ENCODE measurements around the gene PLA2G4B.
A peak's percentile ranks its signal among the peaks of the same experiment; 100 is the strongest.

The PLA2G4B gene

DNA sequence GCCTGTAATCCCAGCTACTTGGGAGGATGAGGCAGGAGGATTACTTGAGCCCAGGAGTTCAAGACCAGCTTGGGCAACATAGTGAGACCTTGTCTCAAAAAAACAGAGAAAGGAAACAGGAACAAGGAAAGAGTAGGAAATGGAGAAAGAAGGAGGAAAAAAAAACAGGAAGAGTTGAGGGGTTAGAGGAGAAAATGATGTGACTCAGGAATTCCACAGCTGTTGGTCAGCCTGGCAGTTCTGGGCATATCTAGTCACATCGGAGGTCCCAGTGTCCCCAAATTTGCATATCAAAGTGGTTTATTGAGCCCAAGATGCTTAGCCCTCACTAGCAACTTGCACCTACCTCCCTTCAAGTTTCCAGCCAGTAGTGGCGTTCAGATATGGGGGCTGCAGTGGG lies 29.5 kb upstream of the PLA2G4B start:
- no peak for DNase-seq

GRCh38 chr15:41809526-41810220 lies 29.0 kb upstream of the PLA2G4B start:
- no peak for DNase-seq

DNA sequence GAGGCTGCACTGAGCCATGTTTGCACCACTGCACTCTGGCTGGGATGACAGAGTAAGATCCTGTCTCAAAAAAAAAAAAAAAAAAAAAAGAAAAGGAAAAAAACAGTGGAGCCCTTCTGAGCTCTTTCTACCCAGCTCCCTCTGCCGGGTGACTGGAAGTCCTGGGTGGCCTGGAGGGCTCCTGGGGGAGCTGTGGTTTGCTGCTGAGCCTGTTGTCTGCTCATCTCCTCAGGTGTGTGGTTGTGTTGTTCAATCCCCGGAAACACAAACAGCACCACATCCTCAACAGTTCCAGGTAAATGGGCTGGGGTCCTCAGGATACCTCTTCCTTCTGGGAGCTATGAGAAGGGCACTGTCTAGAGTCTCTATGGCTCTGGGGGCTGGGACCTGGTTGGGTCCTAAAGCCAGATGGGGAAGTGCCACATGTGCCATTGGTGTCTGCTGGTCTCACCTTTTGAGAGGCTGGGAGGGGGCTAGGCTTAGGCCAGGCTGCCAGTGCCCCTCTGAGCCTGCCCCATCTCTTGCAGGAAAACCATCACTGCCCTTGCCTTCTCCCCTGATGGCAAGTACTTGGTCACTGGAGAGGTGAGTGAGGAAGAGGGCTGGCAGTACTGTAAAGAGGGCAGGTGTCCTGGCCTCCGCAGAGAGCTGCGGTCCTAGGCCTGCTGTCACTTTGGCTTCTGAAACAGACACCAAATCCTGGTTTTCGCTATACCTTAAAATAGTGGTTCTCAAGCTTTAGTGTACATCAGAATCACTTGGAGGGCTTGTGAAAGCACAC lies 27.8 kb upstream of the PLA2G4B start:
- no peak for DNase-seq

DNA sequence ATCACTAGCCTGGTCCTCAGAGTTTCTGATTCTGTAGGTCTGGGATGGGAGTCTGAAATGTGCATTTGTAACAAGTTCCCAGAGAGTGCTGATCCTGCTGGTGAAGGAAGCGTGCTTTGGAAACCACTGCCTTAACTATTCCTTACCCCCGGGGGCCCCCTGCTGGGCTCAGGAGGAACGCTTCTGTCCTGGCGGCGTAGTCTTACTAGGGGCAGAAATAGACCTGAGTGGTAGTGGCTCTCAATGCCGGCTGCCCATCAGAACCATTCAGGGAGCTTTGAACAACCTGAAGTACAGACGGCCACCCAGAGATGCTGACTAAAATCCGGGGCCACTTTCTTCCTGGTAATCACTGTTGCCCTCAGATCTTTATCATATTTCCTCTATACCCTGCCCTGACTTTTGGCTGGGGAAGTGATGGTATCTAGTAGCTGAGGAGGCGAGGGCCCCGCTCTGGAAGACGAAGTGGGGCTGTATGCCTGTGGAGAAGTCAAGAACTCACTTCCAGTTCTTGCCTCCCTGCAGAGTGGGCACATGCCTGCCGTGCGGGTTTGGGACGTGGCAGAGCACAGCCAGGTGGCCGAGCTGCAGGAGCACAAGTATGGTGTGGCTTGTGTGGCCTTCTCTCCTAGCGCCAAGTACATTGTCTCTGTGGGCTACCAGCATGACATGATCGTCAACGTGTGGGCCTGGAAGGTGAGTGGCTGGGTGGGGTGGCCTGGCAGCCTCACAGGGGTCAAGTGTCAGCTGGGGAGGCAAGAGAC lies 27.0 kb upstream of the PLA2G4B start:
- peak; percentile 66 for DNase-seq

DNA sequence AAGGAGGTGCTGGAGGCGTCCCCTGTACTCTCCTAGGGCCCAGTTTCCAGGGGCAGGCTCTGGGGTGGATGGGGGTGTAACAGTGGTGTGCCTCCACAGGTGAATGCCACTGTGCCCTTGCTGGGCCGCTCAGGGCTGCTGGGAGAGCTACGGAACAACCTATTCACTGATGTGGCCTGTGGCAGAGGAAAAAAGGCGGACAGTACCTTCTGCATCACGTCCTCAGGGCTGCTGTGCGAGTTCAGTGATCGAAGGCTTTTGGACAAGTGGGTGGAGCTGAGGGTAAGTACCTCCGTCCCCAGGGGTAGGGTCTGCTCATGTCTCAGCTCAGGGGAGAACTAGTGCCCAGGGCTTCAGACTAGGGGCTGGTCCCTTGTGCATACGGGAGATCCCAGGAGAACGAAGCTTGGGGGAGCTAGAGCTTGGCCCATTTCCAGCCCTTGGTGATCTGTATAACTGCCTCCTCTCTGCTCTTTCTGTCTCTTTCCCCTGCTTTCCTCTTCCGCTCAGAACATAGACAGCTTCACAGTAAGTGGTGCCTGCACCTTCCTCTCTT lies 25.7 kb upstream of the PLA2G4B start:
- DNase-seq: no peak

GRCh38 chr15:41813426-41813825 lies 25.2 kb upstream of the PLA2G4B start:
- DNase-seq: no peak

GRCh38 chr15:41814534-41814933 lies 24.1 kb upstream of the PLA2G4B start:
- no peak for DNase-seq

DNA sequence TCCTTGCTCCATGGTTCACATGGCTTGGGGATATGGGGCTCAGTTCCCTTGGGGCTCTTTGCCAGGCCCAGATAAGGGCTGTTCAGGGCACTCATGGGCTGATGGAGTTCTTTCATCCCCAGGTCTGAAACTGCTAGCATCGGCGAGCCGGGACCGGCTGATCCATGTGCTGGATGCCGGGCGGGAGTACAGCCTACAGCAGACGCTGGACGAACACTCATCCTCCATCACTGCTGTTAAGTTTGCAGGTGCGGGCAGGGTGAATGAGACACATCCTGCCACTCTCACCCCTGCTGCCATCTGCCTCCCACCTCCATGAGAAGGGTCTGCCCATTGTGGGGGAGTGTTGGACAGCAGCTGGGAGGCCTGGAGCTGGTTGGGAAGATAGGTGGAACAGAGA lies 21.9 kb upstream of the PLA2G4B start:
- DNase-seq: no peak

- no peak for DNase-seq
Observed at GRCh38 chr15:41817327-41817726, 21.3 kb upstream of the PLA2G4B start.

DNA sequence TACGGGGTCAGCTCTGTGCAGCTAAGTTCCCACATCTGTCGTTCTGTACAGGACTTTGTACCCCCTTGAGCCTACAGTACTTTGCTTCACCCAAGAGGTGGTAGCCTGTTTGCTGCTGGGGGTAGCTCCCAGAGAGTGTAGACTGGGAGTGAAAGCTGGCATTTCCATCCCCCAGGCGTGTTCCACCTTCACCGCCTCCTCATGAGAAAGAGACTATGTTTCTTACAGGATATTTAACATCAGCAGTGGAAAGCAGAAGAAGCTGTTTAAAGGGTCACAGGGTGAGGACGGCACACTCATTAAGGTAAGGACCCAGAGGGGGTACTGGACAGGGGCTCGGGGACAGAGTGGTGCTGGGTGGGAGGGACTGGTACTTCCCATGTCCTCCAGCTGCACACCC lies 20.9 kb upstream of the PLA2G4B start:
- DNase-seq: no peak

DNA sequence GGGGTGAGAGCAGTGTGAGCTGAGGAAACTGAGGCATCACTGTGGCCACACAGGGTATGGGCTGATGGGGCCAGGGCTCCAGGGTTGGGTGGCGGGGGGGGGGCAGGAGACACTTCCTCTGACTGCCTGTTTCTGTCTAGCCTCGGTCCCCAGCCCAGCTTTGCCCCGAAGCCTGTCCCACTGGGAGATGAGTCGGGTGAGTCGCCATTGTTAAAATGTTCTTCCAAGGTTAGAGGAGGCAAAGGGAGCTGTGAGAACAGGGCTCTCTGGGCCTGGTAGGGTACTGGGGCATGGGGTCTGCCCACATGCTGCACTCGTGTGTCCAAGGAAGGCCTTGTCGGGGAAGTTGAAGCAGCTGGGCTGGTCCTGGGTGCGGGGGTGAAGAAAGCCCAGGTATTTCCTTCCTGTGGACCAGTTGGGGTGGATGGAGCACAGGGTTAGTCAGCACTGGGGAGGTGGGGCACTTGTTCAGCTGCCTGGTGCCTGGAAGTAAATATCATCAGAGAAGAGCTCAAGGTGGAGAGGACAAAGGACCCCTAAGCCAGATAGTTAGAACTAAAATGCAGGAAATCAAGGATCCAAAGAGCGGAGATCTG lies 19.1 kb upstream of the PLA2G4B start:
- DNase-seq: no peak

DNA sequence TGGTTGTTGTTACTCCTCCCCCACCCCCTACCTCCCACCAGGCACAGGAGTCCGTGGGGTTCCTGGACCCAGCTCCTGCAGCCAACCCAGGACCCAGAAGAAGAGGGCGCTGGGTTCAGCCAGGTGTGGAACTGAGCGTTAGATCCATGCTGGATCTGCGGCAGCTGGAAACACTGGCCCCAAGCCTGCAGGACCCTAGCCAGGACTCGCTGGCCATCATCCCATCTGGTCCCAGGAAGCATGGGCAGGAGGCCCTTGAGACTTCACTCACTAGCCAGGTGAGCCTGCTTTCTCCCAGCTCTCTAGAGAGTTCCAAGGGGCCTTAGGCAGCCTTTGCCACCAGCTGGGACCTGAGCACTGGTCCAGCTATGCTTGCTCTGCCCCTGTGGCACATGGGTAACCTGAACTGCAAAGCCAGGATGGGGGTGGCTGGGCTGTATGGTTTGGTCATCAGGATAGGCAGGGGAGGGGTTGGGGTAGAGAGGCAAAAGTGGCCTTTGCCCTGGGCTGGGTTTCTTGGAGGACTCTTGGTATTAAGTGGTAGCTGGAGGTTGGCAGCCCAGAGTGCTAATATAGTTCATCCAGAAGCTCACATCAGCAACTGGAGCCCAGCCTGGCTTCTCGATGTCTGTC lies 17.7 kb upstream of the PLA2G4B start:
- DNase-seq: no peak

DNA sequence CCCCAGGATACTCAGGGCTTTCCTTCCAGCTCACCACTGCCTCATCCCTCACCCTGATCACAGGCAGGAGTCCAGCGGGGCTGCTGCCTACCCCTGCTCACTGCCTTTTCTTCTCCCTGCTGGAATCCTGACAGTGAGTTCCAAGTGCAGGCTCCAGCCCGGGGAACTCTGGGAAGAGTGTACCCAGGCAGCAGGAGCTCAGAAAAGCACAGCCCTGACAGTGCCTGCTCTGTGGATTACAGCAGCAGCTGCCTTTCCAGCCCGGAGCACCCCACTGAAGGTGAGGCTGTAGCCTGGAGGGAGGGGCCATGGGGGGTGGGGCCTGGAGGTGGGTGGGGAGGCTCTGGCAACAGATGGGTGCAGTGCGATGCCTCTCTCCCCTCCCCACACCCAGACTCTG lies 16.8 kb upstream of the PLA2G4B start:
- no peak for DNase-seq

- no peak for DNase-seq
Observed at GRCh38 chr15:41822471-41822870, 16.2 kb upstream of the PLA2G4B start.

GRCh38 chr15:41822957-41823356 lies 15.7 kb upstream of the PLA2G4B start:
- DNase-seq: no peak

GRCh38 chr15:41823502-41823901 lies 15.1 kb upstream of the PLA2G4B start:
- DNase-seq: no peak

- no peak for DNase-seq
Observed at GRCh38 chr15:41824062-41824745, 14.4 kb upstream of the PLA2G4B start.

DNA sequence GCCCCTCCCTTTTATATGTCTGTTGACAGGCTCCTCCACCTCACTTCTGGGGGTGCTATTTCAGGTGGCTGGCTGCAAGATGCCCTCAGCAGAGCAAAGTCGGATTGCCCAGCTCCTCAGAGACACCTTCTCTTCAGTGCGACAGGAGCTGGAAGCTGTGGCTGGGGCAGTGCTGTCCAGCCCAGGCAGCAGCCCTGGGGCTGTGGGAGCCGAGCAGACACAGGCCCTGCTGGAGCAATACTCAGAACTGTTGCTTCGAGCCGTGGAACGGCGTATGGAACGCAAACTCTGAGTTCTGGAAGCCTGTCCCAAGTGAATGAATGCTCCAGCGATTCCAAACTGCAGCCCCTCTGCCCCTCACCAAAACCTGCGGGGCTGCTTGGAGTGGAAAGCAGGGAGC lies 13.5 kb upstream of the PLA2G4B start:
- DNase-seq: no peak

DNA sequence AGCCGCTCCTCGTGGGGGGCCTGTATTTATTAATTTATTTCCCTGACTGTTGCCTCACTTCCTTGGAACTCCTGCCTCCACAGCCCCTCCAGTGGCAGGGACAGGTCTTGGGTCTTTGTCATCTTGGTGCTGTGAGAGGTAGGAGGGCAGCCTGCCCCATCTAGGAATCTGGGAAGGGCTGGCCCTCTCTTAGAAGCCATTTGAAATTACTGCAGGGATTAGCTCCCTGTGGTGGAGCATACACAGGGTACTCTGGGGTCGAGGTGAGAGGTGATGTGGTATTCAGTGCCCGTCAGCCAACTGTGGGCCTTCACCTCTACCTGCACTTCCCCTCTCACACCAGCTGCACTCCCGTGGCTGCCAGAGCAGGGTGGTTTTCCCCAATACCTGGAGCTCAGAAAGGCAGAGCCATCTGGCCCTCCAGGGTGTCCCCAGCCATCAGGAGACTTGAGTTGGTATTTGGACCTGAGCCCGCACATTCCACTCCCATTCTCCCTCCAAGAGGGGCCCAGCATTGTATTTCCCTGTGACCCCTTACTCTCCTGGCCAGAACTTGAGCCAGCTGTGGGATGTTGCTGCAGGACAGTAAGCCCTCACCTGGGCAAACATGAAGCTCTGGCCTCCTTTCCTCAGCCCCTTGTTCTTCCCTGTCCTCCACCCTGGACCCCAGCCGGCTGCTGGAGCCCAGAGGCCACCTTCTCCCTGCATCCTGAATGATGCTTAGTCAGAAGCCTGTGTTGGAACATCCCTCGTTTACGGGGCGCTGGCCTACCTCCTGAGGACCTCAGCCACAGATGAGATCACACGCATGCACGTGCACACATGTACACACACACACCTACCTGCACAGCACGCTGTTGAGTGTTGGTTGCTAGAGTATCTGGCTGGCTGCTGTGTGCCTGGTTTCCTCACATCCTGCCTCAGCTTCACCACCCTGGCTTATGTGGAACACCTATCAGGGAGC lies 12.8 kb upstream of the PLA2G4B start:
- no peak for DNase-seq

GRCh38 chr15:41827290-41827879 lies 11.3 kb upstream of the PLA2G4B start:
- DNase-seq: peak; percentile 73
